Heart left ventricle (tissue), 16 donors: ENCODE measurements around the gene ACTR5. TPM values are rescaled to one million over a fixed set of nuclear protein-coding genes. Genes with fewer than 3 reads are reported as not detected.

Source experiments
- ATAC-seq, 4 donors: fragments of 200-7000 bp; cut with Tn5 transposase; one replicate each; pipeline ENCODE4 v1.9.1; 2020 to 2022; ENCODE audit warnings: moderate library complexity in 4 of 4, mild to moderate bottlenecking in 3 of 4, moderate number of reproducible peaks in 1 of 4
- DNase-seq, 5 donors: peaks; one replicate each; pipeline ENCODE4 v3.0.0-alpha.2; 2020
- H3K27ac ChIP-seq, 12 donors: fragments of 200-600 bp; sonication (generic) in 4 of 12; one replicate each; pipeline versions ENCODE4 v1.5.0 to v1.8.0; 2016 to 2022; ENCODE audit warnings: mild to moderate bottlenecking in 2 of 12
- H3K27me3 ChIP-seq, 9 donors: fragments of 200-600 bp; sonication (generic) in 2 of 9; one replicate each; pipeline versions ENCODE4 v1.5.1 to v1.8.0; 2016 to 2022; ENCODE audit warnings: mild to moderate bottlenecking in 3 of 9
- H3K36me3 ChIP-seq, 9 donors: fragments of 200-600 bp; sonication (generic) in 2 of 9; one replicate each; pipeline versions ENCODE4 v1.5.0 to v1.8.0; 2018 to 2022; ENCODE audit warnings: mild to moderate bottlenecking in 2 of 9
- H3K4me1 ChIP-seq, 12 donors: fragments of 200-600 bp; sonication (generic) in 4 of 12; one replicate each; pipeline versions ENCODE4 v1.5.0 to v1.8.0; 2016 to 2022; ENCODE audit warnings: mild to moderate bottlenecking in 3 of 12
- H3K4me3 ChIP-seq, 12 donors: fragments of 200-600 bp; sonication (generic) in 4 of 12; one replicate each; pipeline versions ENCODE4 v1.5.0 to v1.8.0; 2017 to 2022; ENCODE audit warnings: mild to moderate bottlenecking in 9 of 12, moderate library complexity in 4 of 12
- H3K9me3 ChIP-seq, 12 donors: fragments of 200-600 bp; sonication (generic) in 4 of 12; one replicate each; pipeline versions ENCODE4 v1.5.0 to v1.8.0; 2016 to 2022; ENCODE audit warnings: mild to moderate bottlenecking in 1 of 12
- CTCF ChIP-seq, 12 donors: fragments of 200-600 bp; sonication (generic) in 4 of 12; IDR thresholded peaks; one replicate each; pipeline versions ENCODE4 v1.5.0 to v1.8.0; 2018 to 2022; ENCODE audit warnings: antibody characterized with exemption in 12 of 12, mild to moderate bottlenecking in 5 of 12
- POLR2A ChIP-seq, 2 donors: fragments of 450-650 bp; IDR thresholded peaks; one replicate each; pipeline ENCODE4 v1.6.1; 2017; ENCODE audit warnings: antibody characterized with exemption in 2 of 2, mild to moderate bottlenecking in 2 of 2, moderate library complexity in 2 of 2
- WGBS, 4 donors: extraction: QIAGEN DNeasy Blood & Tissue Kit in 2 of 4; methylation state at CpG; one replicate each; pipeline versions ENCODE4 v1.1.5 to v1.1.7; 2013 to 2018; 5-methylcytosine and 5-hydroxymethylcytosine counted together
- intact Hi-C, 10 donors: fragments of 100-400 bp; cut with DNase I; formaldehyde crosslinking; loops; one replicate each; pipeline versions ENCODE4 v1.11.1 to v1.14.2; 2022
- polyA plus RNA-seq, 2 donors: library from polyadenylated mRNA; stranded (reverse); fragments of 200-250 nt; gene quantifications; one replicate each; pipeline ENCODE4 v1.2.3, GENCODE V29; 2013
- total RNA-seq, 9 donors: library from RNA; depleted of rRNA in 2 of 9; stranded (reverse); fragments of >200 nt in 2 of 9; fragmentation: NEBNext Ultra II Directional in 3 of 9; extraction: Animal tissue kit (Norgen Biotek cat#: 25700) in 3 of 9; gene quantifications; one replicate each; pipeline versions ENCODE4 v1.1.0 to v1.2.4, GENCODE V29; 2016 to 2023
- donor health status: ischemic (EF 13 %, LVEDD 7.1; RV severe dilation, severe dysfunction).
- donor health status: healthy with polysubstance abuse.
- donor health status: DM: no; HTN: yes; CAD: no.
- donor health status: DM: no; HTN: no; CAD: no.
- donor health status: ischemic (EF 25% LVEDD 6.9; RV normal size, moderate dysfunction).
- donor health status: ischemic (EF 25% LVEDD 5.7; RV mildly dilated, moderate dysfunction).
- donor health status: healthy.
- donor health status: DM: yes; HTN: yes; CAD: no.
- donor health status: ischemic (EF 35%, LVEDD 5.7; RV mildly dilated, moderate dysfunction).
- donor health status: nonischemic (EF 11% LVEDD 7.7; RV severe dilation, severe dysfunction).
- donor health status: DM: yes; HTN: yes; CAD: no.
- donor health status: PGD.
- donor health status: ischemic (EF 29% LVEDD 5.4; RV normal size, mild dysfunction).
- donor health status: nonischemic (EF 23%, LVEDD 6.1; RV moderate dilation, normal function).

Gene ACTR5
- total and polyA plus RNA-seq, 11 donors = 2.3 to 6.4 (median 3.5) TPM

GRCh38 chr20:38815446-38815845 lies 67.2 kb downstream of the ACTR5 start:
- TF ChIP-seq POLR2A (IDR thresholded peaks at IDR 0.05) = no peak
- Histone ChIP-seq H3K27me3 (peaks cover 0 to 5% (median 0%) of the 10 kb centered on the region in 9 donors), H3K4me3 (no peak overlapping the region), H3K4me1 (peaks cover 0 to 35% (median 13%) of the 10 kb centered on the region in 12 donors), H3K9me3 (no peaks in the 10 kb centered on the region), H3K36me3 (peaks cover 0 to 8% (median 0%) of the 10 kb centered on the region in 9 donors), H3K27ac (no peak overlapping the region)
- ATAC-seq = no peak
- intact Hi-C loops = no loop called here
- DNase-seq = no peak

GRCh38 chr20:38818113-38819065 lies 70.1 kb downstream of the ACTR5 start:
- Histone ChIP-seq H3K9me3 (peaks cover 0 to 8% (median 0%) of the 10 kb centered on the region in 12 donors), H3K27ac (no peak overlapping the region), H3K4me3 (no peak overlapping the region), H3K4me1 (peaks cover 0 to 23% (median 4%) of the 10 kb centered on the region in 12 donors), H3K27me3 (peaks cover 0 to 5% (median 0%) of the 10 kb centered on the region in 9 donors), H3K36me3 (no peaks in the 10 kb centered on the region)
- ATAC-seq = no peak
- TF ChIP-seq POLR2A (IDR thresholded peaks at IDR 0.05) = no peak
- TF ChIP-seq CTCF (IDR thresholded peaks at IDR 0.05) = no peak
- WGBS, 4 donors = 72 to 77% (median 74%) methylated on average over 9 of the region's 9 CpGs
- intact Hi-C loops = no loop called here
- DNase-seq = no peak

Other genes starting within 250 kb of the ACTR5 start
- not detected for gene ADIG, start 167.3 kb upstream of the ACTR5 start, total RNA-seq
- gene ADIG, start 167.3 kb upstream of the ACTR5 start, polyA plus RNA-seq = not detected
- gene ARHGAP40, start 146.7 kb upstream of the ACTR5 start, total RNA-seq = not detected
- under 1 TPM in 1 of 2 donors, not detected in 1; 0.03 TPM for gene ARHGAP40, start 146.7 kb upstream of the ACTR5 start, polyA plus RNA-seq
- gene SLC32A1, start 24.0 kb upstream of the ACTR5 start, total RNA-seq = not detected
- not detected for gene SLC32A1, start 24.0 kb upstream of the ACTR5 start, polyA plus RNA-seq
- 10 to 100 TPM in 1 of 9 donors, 1 to 10 TPM in 8; 3.4 to 11.8 (median 6.9) TPM for gene PPP1R16B, start 57.2 kb downstream of the ACTR5 start, total RNA-seq
- gene PPP1R16B, start 57.2 kb downstream of the ACTR5 start, polyA plus RNA-seq = 10 to 100 TPM in 1 of 2 donors, 1 to 10 TPM in 1; 1.9 to 12.2 TPM
- gene FAM83D, start 178.0 kb downstream of the ACTR5 start, total RNA-seq = 1 to 10 TPM in 2 of 9 donors, under 1 TPM in 7; 0.11 to 4.7 (median 0.56) TPM
- 1 to 10 TPM in 1 of 2 donors, not detected in 1; 1.3 TPM for gene FAM83D, start 178.0 kb downstream of the ACTR5 start, polyA plus RNA-seq
- 10 to 100 TPM in 8 of 9 donors, 1 to 10 TPM in 1; 9.9 to 41.7 (median 11.2) TPM for gene DHX35, start 213.9 kb downstream of the ACTR5 start, total RNA-seq
- gene DHX35, start 213.9 kb downstream of the ACTR5 start, polyA plus RNA-seq = 1 to 10 TPM; 6.0 to 7.9 TPM